Measurements from ENCODE around the gene KLHL11. TPM values are rescaled to one million over a fixed set of nuclear protein-coding genes. Genes with fewer than 3 reads are reported as not detected.

The KLHL11 gene
- polyA plus RNA-seq, 1 of the 3 experiments (the other 2 are of a cell fraction) = 2.6 TPM

- H3K9me3 ChIP-seq = no peaks in the 10 kb centered on the region
- H3K9me2 ChIP-seq = no peaks in the 10 kb centered on the region
- peaks cover 32% of the 10 kb centered on the region for H3K79me2 ChIP-seq (ENCODE audit: insufficient read depth)
- H2AFZ ChIP-seq (ENCODE audit: low read depth) = no peak overlapping the region
- H3K4me2 ChIP-seq = no peak overlapping the region
- CTCF ChIA-PET = no interaction called here
- peaks cover 29% of the 10 kb centered on the region for H4K20me1 ChIP-seq (ENCODE audit: insufficient read depth)
- H3K27ac ChIP-seq (ENCODE audit: low read depth in 2 of 2, low read length in 1 of 2) = no peak overlapping the region
- POLR2A ChIA-PET = no interaction called here
- H3K9ac ChIP-seq = no peak overlapping the region
- no peaks in the 10 kb centered on the region for H3K27me3 ChIP-seq (ENCODE audit: insufficient read depth)
- peaks cover 27% of the 10 kb centered on the region for H3F3A ChIP-seq (replicated peaks; ENCODE audit: insufficient read depth)
- no peak for DNase-seq
- TF ChIP-seq MEF2A (IDR thresholded peaks at IDR 0.05; ENCODE audit: borderline replicate concordance, low read depth) (no peak), MXI1 (IDR thresholded peaks at IDR 0.05; ENCODE audit: low read depth, low read length) (no peak), RCOR1 (IDR thresholded peaks at IDR 0.05; ENCODE audit: low read length) (no peak), TAF1 (IDR thresholded peaks at IDR 0.05; ENCODE audit: borderline replicate concordance, low read depth, low read length) (no peak), ELF1 (IDR thresholded peaks at IDR 0.05) (no peak), TEAD4 (IDR thresholded peaks at IDR 0.05; ENCODE audit: borderline replicate concordance, insufficient read depth) (no peak), USF2 (IDR thresholded peaks at IDR 0.05; ENCODE audit: borderline replicate concordance, low read depth, low read length) (no peak), IRF3 (IDR thresholded peaks at IDR 0.05; ENCODE audit: low read depth, low read length) (no peak), RFX5 (IDR thresholded peaks at IDR 0.05; ENCODE audit: low read length) (no peak), NFIC (IDR thresholded peaks at IDR 0.05; ENCODE audit: borderline replicate concordance) (no peak), RXRA (IDR thresholded peaks at IDR 0.05; ENCODE audit: borderline replicate concordance, low read depth) (no peak), FOXM1 (IDR thresholded peaks at IDR 0.05; ENCODE audit: low read depth) (no peak), SIN3A (IDR thresholded peaks at IDR 0.05; ENCODE audit: borderline replicate concordance, low read depth, low read length) (no peak), TCF12 (IDR thresholded peaks at IDR 0.05) (no peak), USF1 (IDR thresholded peaks at IDR 0.05; ENCODE audit: borderline replicate concordance, low read depth) (no peak), EZH2phosphoT487 (IDR thresholded peaks at IDR 0.05; ENCODE audit: borderline replicate concordance, low read depth) (no peak)
- H3K4me1 ChIP-seq (ENCODE audit: control insufficient read depth in 1 of 2, insufficient read depth in 2 of 2, low read depth in 1 of 2, low read length in 1 of 2) = peaks cover 15 to 25% of the 10 kb centered on the region in 2 experiments; a peak in 3 of 4 replicates
- H3K36me3 ChIP-seq (replicated peaks in 1 of 2; ENCODE audit: control insufficient read depth in 1 of 2, insufficient read depth in 2 of 2, low read length in 1 of 2) = peaks cover 55 to 62% of the 10 kb centered on the region in 2 experiments
- 96% methylated on average over 4 of the region's 4 CpGs for WGBS (ENCODE audit: low lambda C conversion rate)
- H3K4me3 ChIP-seq (ENCODE audit: low read depth in 2 of 2, low read length in 1 of 2) = no peak overlapping the region
Observed at GRCh38 chr17:41892021-41892376, 26.8 kb upstream of the KLHL11 start.
